SH-SY5Y (cell line): Measurements from ENCODE around the gene PRUNE2.

Source experiments
- GATA2 ChIP-seq: IDR thresholded peaks from 2 replicates; pipeline ENCODE4 v1.6.1; 2011; ENCODE audit warnings: mild to moderate bottlenecking, low read depth, low read length
- GATA3 ChIP-seq: IDR thresholded peaks from 2 replicates; pipeline ENCODE4 v1.6.1; 2011; ENCODE audit warnings: low read depth, mild to moderate bottlenecking, low read length, moderate library complexity

GRCh38 chr9:76904661-76905457 is 1.1 kb downstream of the PRUNE2 start:
- TF ChIP-seq GATA2 (no peak), GATA3 (no peak)
